ENCODE data around the gene SLC49A4.

Gene SLC49A4

DNA sequence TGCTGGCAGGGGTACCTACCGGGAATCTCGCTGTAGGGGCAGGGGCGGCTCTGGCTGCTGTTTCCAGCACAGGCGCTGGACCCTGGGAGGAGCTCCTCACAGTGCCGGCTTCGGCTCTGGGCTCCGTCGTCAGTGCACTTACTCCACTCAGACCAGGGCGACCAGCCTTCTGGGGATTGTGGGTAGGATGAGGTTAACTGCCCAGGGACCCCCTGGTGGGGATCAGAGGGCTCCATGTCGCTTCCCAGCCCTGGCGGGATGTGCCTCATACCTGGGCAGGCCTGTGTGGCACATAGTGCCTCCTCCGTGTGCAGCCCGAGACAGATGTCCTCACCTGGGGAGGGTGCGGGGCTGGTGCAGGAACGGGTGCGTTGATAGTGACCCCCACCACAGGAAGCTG, 117.0 kb downstream of the SLC49A4 start:
- no peak for FAIRE-seq

GRCh38 chr3:122912772-122913538, 118.1 kb downstream of the SLC49A4 start:
- FAIRE-seq = no peak

GRCh38 chr3:122913539-122914100, 118.8 kb downstream of the SLC49A4 start:
- no peak for FAIRE-seq

DNA sequence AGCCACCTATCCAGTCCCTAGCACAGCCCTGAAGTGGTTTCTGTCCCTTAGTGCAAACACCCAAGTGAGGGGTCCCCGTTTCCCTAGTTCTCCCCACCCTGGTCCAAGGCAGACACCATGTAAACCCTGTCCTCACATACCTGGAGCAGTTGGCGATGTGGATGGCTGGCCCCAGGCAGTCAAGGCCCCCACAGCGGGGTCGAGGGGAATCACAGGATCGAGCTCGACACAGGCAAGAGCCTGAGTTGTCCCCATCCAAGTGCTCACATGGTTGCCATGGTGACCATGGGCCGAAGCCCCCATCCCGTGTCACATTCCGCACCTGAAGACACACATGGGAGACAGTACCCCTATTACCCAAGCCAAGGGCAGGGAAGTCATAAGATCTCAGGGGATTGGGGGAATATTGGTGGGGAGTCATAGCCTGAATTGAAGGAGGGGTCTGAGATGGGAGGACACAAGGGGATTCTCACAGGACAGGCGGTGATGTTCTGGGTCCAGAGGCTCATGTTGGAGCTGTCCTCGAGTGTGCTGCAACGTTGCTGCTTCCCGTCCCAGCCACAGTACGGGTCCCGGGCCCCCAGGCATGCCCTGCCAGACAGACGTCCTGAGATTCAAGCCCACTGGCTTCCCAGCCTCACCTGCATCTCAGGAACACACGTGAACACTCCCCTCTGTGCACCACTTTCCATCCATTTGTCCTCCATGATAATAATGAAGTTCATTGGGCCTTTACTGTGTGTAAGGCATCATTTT, 120.6 kb downstream of the SLC49A4 start:
- FAIRE-seq = no peak

DNA sequence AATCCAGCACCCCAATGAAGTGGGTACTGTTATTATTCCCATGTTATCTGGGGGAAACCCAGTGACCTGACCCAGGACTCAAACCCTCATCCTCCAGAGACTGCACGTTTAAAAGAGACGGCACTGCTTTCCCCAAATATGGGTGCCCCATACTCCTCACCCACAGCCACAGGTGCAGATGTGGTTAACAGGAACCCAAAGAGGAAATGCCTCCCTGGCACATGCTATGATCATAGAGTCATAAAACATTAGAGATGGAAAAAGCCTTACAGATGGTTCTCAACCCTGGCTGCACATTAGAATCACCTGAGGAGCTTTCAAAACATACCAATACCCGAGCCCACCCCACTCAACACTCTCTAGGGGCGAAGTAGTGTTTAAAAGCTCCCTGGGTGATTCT, 121.2 kb downstream of the SLC49A4 start:
- no peak for FAIRE-seq

DNA sequence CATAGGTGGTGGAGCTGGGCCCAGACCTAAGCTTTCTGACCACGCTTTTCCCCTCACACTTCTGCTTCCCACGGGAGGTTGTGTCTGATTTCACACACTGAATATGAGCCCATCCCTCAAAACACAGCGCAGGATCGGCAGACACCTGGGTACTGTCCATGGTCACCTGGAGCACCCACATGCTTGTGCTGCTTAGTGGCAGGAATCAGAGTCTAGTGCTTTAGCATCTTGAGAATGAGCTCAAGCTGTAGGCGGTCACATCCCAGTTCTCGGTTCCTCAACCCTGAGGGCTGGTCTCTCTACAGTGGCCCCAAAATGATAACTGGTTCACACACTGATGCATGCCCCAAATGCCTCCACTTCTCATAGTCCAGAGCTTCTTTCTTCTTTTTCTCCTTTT, 121.7 kb downstream of the SLC49A4 start:
- FAIRE-seq = no peak

GRCh38 chr3:122917412-122917811, 122.5 kb downstream of the SLC49A4 start:
- FAIRE-seq = no peak

GRCh38 chr3:122918576-122919290, 123.9 kb downstream of the SLC49A4 start:
- no peak for FAIRE-seq

DNA sequence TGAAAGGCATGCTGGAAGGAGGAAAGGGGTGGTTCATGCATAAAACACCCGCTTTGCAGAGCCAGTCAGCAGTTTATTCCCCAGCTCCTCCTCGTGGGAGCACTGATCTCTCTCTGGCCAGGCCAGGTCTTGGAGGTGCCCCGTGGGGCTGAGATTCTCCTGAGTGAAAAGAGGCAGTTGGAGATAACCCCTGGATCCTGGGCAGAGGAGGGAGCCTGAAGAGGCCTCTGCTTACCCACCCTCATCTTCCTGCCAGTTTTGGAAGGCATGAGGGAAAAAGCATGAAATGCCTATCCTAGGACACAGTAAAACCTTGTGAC, 124.4 kb downstream of the SLC49A4 start:
- FAIRE-seq = no peak

DNA sequence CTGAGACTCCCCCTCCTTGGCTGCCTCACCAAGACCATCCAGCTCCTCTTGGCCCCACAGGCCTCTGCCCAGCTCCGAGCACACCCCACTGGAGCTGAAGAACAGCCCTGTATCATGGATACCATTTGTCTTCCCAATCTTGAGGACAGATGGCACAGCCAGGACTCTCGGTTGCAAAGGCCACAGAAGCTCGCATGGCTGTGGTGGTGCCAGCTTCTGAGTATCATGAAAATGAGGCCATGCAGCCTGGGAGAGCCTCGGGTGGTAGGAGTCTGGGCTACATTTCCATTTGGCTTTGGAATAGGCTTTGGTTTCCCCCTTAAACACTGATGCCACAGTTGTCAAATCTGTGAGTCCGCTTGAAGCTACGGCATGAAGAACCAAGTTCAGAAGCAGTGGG, 126.1 kb downstream of the SLC49A4 start:
- FAIRE-seq = no peak

GRCh38 chr3:122921791-122922651, 127.2 kb downstream of the SLC49A4 start:
- FAIRE-seq = no peak

GRCh38 chr3:122923611-122924010, 128.7 kb downstream of the SLC49A4 start:
- FAIRE-seq = no peak

DNA sequence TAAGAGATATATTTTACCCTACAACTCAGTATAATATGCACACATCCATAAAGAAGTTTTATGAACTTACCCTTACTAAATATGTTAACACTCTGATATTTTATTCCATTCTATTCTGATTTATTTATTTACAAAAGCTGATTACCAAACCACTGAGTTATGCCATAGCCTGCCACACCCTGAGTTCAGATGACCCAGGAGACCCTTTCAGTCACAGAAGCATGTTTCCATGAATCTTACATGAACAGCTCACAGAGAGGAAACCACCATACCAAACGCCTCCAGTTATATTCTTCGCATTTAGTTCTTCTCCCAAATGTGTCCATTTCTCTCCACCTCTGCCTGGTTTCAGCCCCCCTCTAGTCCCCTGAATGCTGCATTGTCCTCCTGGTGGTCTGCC, 129.2 kb downstream of the SLC49A4 start:
- FAIRE-seq = no peak

GRCh38 chr3:122925756-122926155, 130.9 kb downstream of the SLC49A4 start:
- no peak for FAIRE-seq

DNA sequence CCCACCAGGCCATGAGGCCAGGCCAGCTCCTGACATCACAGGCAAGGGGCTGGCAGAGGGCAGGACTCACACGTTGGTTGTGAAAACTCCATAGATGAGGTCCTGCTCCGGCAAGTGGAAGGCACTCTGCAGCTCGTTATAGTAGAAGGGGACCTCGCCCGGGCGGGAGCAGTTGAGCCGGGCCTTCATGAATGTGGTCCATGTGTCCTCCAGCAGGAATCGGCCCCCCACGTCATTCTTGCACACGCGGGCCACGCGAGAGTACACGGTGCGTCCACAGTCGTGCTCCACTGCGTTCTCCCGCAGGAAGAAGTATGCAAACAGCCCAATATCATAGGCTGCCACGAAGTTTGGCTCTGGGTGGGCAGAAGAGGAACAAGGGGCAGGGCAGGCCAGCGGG, 131.5 kb downstream of the SLC49A4 start:
- FAIRE-seq = no peak

GRCh38 chr3:122926811-122927210, 131.9 kb downstream of the SLC49A4 start:
- FAIRE-seq = no peak

GRCh38 chr3:122927726-122928125, 132.9 kb downstream of the SLC49A4 start:
- FAIRE-seq = no peak

- FAIRE-seq = no peak
Measured at GRCh38 chr3:122928396-122929187, 133.7 kb downstream of the SLC49A4 start.

- no peak for FAIRE-seq
Measured at GRCh38 chr3:122929188-122930062, 134.6 kb downstream of the SLC49A4 start.

Data from colon (tissue), 2 donors.